Vagina (tissue), 2 donors: ENCODE results near the gene MED8.

Source experiments
- CTCF ChIP-seq, 3 experiments: fragments of 450-650 bp in 2 of 3; fragments of 200-600 bp in 1 of 3; sonication (generic) in 1 of 3; IDR thresholded peaks; one replicate each; pipeline ENCODE4 v1.5.1; 2017 to 2019; ENCODE audit warnings: antibody characterized with exemption in 3 of 3, mild to moderate bottlenecking in 2 of 3, moderate library complexity in 2 of 3
- POLR2A ChIP-seq, 2 donors: fragments of 450-650 bp; IDR thresholded peaks; one replicate each; pipeline ENCODE4 v1.6.1; 2017; ENCODE audit warnings: antibody characterized with exemption in 2 of 2, mild to moderate bottlenecking in 2 of 2, moderate library complexity in 2 of 2
- POLR2AphosphoS5 ChIP-seq, 2 donors: sonication (generic); formaldehyde crosslinking; IDR thresholded peaks; one replicate each; pipeline ENCODE4 v1.9.0; 2017; ENCODE audit warnings: antibody characterized with exemption in 2 of 2, mild to moderate bottlenecking in 2 of 2, low read depth in 1 of 2; ENCODE audit not compliant: insufficient read depth in 1 of 2

GRCh38 chr1:43436371-43436770 is 46.8 kb upstream of the MED8 start:
- TF ChIP-seq POLR2A (IDR thresholded peaks at IDR 0.05) (no peak), CTCF (IDR thresholded peaks at IDR 0.05) (no peak), POLR2AphosphoS5 (IDR thresholded peaks at IDR 0.05; ENCODE audit: insufficient read depth in 1 of 2, low read depth in 1 of 2) (no peak)
